IMR-90 (cell line): ENCODE results near the gene RAVER2. TPM values are rescaled to one million over a fixed set of nuclear protein-coding genes. Genes with fewer than 3 reads are reported as not detected.

Source experiments
- ATAC-seq: fragments of 200-7000 bp; cut with Tn5 transposase; 2 replicates; pipeline ENCODE4 v1.9.1; 2020; ENCODE audit warnings: low read depth, mild to moderate bottlenecking, moderate library complexity
- BruUV-seq: library from RNA; stranded (reverse); fragments of 400-500 nt; replicated peaks from 2 replicates; lab custom pipeline; 2021; lab: Mats Ljungman, UMichigan
- CTCF ChIA-PET: fragments of 300-600 bp; formaldehyde crosslinking; extraction: SDS; loops from one replicate; lab custom pipeline; 2021; ENCODE audit warnings: antibody characterized with exemption; lab: Yijun Ruan, JAX
- POLR2A ChIA-PET: fragments of 300-600 bp; sonication (Branson Sonifier 250); formaldehyde crosslinking; loops from one replicate; lab custom pipeline; 2022; ENCODE audit warnings: antibody characterized with exemption; ENCODE audit not compliant: unreplicated experiment; lab: Charles Lee
- DNase-seq: peaks from one replicate; pipeline ENCODE4 v3.0.0; 2013
- H2AFZ ChIP-seq: replicated peaks from 2 replicates; pipeline ENCODE3; 2013; ENCODE audit warnings: low read length, mild to moderate bottlenecking; ENCODE audit not compliant: poor library complexity
- H2AK5ac ChIP-seq: 2 replicates; pipeline ENCODE4 v1.6.1; 2013; ENCODE audit warnings: low read depth, low read length, inconsistent platforms
- H2AK9ac ChIP-seq: replicated peaks from 2 replicates; pipeline ENCODE3; 2013; ENCODE audit warnings: mild to moderate bottlenecking, low read depth, low read length, moderate library complexity; ENCODE audit not compliant: poor library complexity
- H2BK120ac ChIP-seq: 2 replicates; pipeline ENCODE4 v1.6.1; 2013; ENCODE audit warnings: low read depth, low read length, inconsistent platforms
- H2BK15ac ChIP-seq: 3 replicates; pipeline ENCODE4 v1.6.1; 2013; ENCODE audit warnings: low read depth, low read length, inconsistent platforms
- H2BK20ac ChIP-seq: 2 replicates; pipeline ENCODE4 v1.6.1; 2013; ENCODE audit warnings: low read depth, mild to moderate bottlenecking, inconsistent platforms, low read length, moderate library complexity
- H2BK5ac ChIP-seq: 2 replicates; pipeline ENCODE4 v1.6.1; 2013; ENCODE audit warnings: mild to moderate bottlenecking, low read depth, low read length, inconsistent platforms; ENCODE audit not compliant: poor library complexity, severe bottlenecking
- H3K14ac ChIP-seq: replicated peaks from 2 replicates; pipeline ENCODE4 v1.6.1; 2013; ENCODE audit warnings: low read depth, low read length, inconsistent platforms
- H3K18ac ChIP-seq: 2 replicates; pipeline ENCODE4 v1.6.1; 2013; ENCODE audit warnings: low read depth, low read length, control low read depth
- H3K23ac ChIP-seq: 2 replicates; pipeline ENCODE4 v1.6.1; 2013; ENCODE audit warnings: low read depth, low read length, inconsistent platforms
- H3K27ac ChIP-seq: 2 replicates; pipeline ENCODE4 v1.5.1; 2013; ENCODE audit warnings: mild to moderate bottlenecking, control low read depth, low read length; ENCODE audit not compliant: insufficient read depth
- H3K27me3 ChIP-seq: 2 replicates; pipeline ENCODE4 v1.6.1; 2013; ENCODE audit warnings: low read length; ENCODE audit not compliant: control insufficient read depth, insufficient read depth
- H3K36me3 ChIP-seq: 2 replicates; pipeline ENCODE4 v1.6.1; 2013; ENCODE audit warnings: low read length, mixed read lengths; ENCODE audit not compliant: control insufficient read depth, insufficient read depth
- H3K4ac ChIP-seq: 2 replicates; pipeline ENCODE4 v1.6.1; 2013; ENCODE audit warnings: low read depth, low read length, inconsistent platforms
- H3K4me1 ChIP-seq: 2 replicates; pipeline ENCODE4 v1.6.1; 2013; ENCODE audit warnings: low read length, mixed read lengths; ENCODE audit not compliant: control insufficient read depth, insufficient read depth
- H3K4me2 ChIP-seq: 2 replicates; pipeline ENCODE4 v1.6.1; 2013; ENCODE audit warnings: low read depth, mild to moderate bottlenecking, control low read depth, low read length, moderate library complexity
- H3K4me3 ChIP-seq: 2 replicates; pipeline ENCODE4 v1.5.1; 2013; ENCODE audit warnings: low read depth, mild to moderate bottlenecking, control low read depth, low read length, moderate library complexity; ENCODE audit not compliant: insufficient read depth
- H3K56ac ChIP-seq: 2 replicates; pipeline ENCODE4 v1.6.1; 2013; ENCODE audit warnings: low read length, inconsistent platforms; ENCODE audit not compliant: insufficient read depth; ENCODE audit errors: extremely low read depth
- H3K79me1 ChIP-seq, 2 experiments: 2 replicates each; pipeline ENCODE4 v1.6.1; 2013; ENCODE audit warnings: low read length in 2 of 2, inconsistent platforms in 1 of 2, low read depth in 1 of 2
- H3K9ac ChIP-seq: 2 replicates; pipeline ENCODE4 v1.6.1; 2013; ENCODE audit warnings: low read depth, low read length, control low read depth
- H3K9me1 ChIP-seq: 2 replicates; pipeline ENCODE4 v1.6.1; 2013; ENCODE audit warnings: low read length, inconsistent platforms; ENCODE audit not compliant: insufficient read depth
- H3K9me3 ChIP-seq: 2 replicates; pipeline ENCODE4 v1.6.1; 2013; ENCODE audit warnings: low read length; ENCODE audit not compliant: control insufficient read depth, insufficient read depth
- H4K20me1 ChIP-seq: 2 replicates; pipeline ENCODE4 v1.6.1; 2013; ENCODE audit warnings: low read length, inconsistent platforms; ENCODE audit not compliant: insufficient read depth
- H4K5ac ChIP-seq: 2 replicates; pipeline ENCODE4 v1.6.1; 2013; ENCODE audit warnings: mild to moderate bottlenecking, low read depth, low read length, control low read depth
- H4K8ac ChIP-seq, 2 experiments: 2 replicates each; pipeline ENCODE4 v1.6.1; 2013; ENCODE audit warnings: low read depth in 2 of 2, low read length in 2 of 2, control low read depth in 1 of 2, inconsistent platforms in 1 of 2
- H4K91ac ChIP-seq: 2 replicates; pipeline ENCODE4 v1.6.1; 2013; ENCODE audit warnings: low read depth, low read length, inconsistent platforms; ENCODE audit not compliant: insufficient read depth
- BHLHE40 ChIP-seq: fragments of 150-350 bp; IDR thresholded peaks from 2 replicates; pipeline ENCODE4 v1.6.1; 2016; ENCODE audit warnings: mild to moderate bottlenecking, low read depth, low read length
- CEBPB ChIP-seq: IDR thresholded peaks from 2 replicates; pipeline ENCODE4 v1.6.1; 2012; ENCODE audit warnings: low read depth, low read length, improper control_type of control experiment
- CHD1 ChIP-seq: IDR thresholded peaks from 2 replicates; pipeline ENCODE4 v1.6.1; 2012; ENCODE audit warnings: low read depth, low read length, improper control_type of control experiment
- FOS ChIP-seq: fragments of 150-350 bp; IDR thresholded peaks from 2 replicates; pipeline ENCODE4 v1.6.1; 2016; ENCODE audit warnings: low read depth, low read length
- MAFK ChIP-seq: IDR thresholded peaks from 2 replicates; pipeline ENCODE4 v1.6.1; 2012; ENCODE audit warnings: low read depth, low read length, improper control_type of control experiment
- MAZ ChIP-seq: IDR thresholded peaks from 2 replicates; pipeline ENCODE4 v1.6.1; 2012; ENCODE audit warnings: low read depth, mild to moderate bottlenecking, low read length, improper control_type of control experiment, moderate library complexity, borderline replicate concordance
- MXI1 ChIP-seq: IDR thresholded peaks from 2 replicates; pipeline ENCODE4 v1.6.1; 2012; ENCODE audit warnings: low read depth, mild to moderate bottlenecking, low read length, moderate library complexity, borderline replicate concordance
- POLR2A ChIP-seq: IDR thresholded peaks from 2 replicates; pipeline ENCODE4 v1.6.1; 2012; ENCODE audit warnings: mild to moderate bottlenecking, low read depth, low read length
- RCOR1 ChIP-seq: IDR thresholded peaks from 2 replicates; pipeline ENCODE4 v1.6.1; 2012; ENCODE audit warnings: mild to moderate bottlenecking, low read length, improper control_type of control experiment; ENCODE audit not compliant: insufficient replicate concordance
- RFX5 ChIP-seq: IDR thresholded peaks from 2 replicates; pipeline ENCODE4 v1.8.0; 2012; ENCODE audit warnings: low read depth, mild to moderate bottlenecking, low read length, moderate library complexity
- SMC3 ChIP-seq: fragments of 150-350 bp; IDR thresholded peaks from 2 replicates; pipeline ENCODE4 v1.6.1; 2016; ENCODE audit warnings: low read depth, mild to moderate bottlenecking, antibody characterized with exemption, low read length, moderate library complexity
- WGBS, 2 experiments: methylation state at CpG; one replicate each; pipeline versions ENCODE4 v1.1.5 to v1.1.7; 2013; ENCODE audit warnings: missing lambda C conversion rate in 2 of 2; ENCODE audit not compliant: insufficient read length in 1 of 2; ENCODE audit errors: extremely low coverage in 2 of 2; 5-methylcytosine and 5-hydroxymethylcytosine counted together
- dilution Hi-C: fragments of 300-500 bp; cut with HindIII; formaldehyde crosslinking; loops from one replicate; pipeline ENCODE4 v1.14.3; 2018; ENCODE audit warnings: low sequenced_read_pairs; ENCODE audit not compliant: unreplicated experiment
- in situ Hi-C: fragments of 300-500 bp; cut with MboI; formaldehyde crosslinking; loops from 3 replicates; pipeline ENCODE4 v1.14.3; 2019; ENCODE audit warnings: low sequenced_read_pairs, inconsistent platforms, mixed read lengths
- intact Hi-C: fragments of 100-400 bp; cut with micrococcal nuclease; formaldehyde crosslinking; loops from 2 replicates; pipeline ENCODE4 v1.10.0; 2022
- polyA plus RNA-seq, 3 experiments: library from polyadenylated mRNA; depleted of rRNA; stranded (reverse); fragments of >200 nt; gene quantifications; 2 replicates each; pipeline ENCODE4 v1.2.3, GENCODE V29; 2012; ENCODE audit warnings: low replicate concordance in 1 of 3
- total RNA-seq: library from RNA; depleted of rRNA; stranded (reverse); fragments of >200 nt; gene quantifications from 2 replicates; pipeline ENCODE4 v1.2.3, GENCODE V29; 2012
- TF ChIP-seq, protein P1 (sequence below): fragments of 150-350 bp; IDR thresholded peaks from 2 replicates; pipeline ENCODE4 v1.6.1; 2016; ENCODE audit warnings: low read depth, mild to moderate bottlenecking, low read length, moderate library complexity, borderline replicate concordance
- TF ChIP-seq, protein P2 (sequence below): fragments of 150-350 bp; IDR thresholded peaks from 2 replicates; pipeline ENCODE4 v1.6.1; 2017; ENCODE audit warnings: mild to moderate bottlenecking, antibody characterized with exemption, low read length, low read depth
- TF ChIP-seq, protein P3 (sequence below): conservative IDR thresholded peaks from 2 replicates; pipeline ENCODE4 v1.5.1; 2012; ENCODE audit warnings: mild to moderate bottlenecking, low read depth, low read length, improper control_type of control experiment

The RAVER2 gene
- total and polyA plus RNA-seq, 2 of the 4 experiments (the other 2 are of a cell fraction) = 3.7 to 6.1 TPM

DNA sequence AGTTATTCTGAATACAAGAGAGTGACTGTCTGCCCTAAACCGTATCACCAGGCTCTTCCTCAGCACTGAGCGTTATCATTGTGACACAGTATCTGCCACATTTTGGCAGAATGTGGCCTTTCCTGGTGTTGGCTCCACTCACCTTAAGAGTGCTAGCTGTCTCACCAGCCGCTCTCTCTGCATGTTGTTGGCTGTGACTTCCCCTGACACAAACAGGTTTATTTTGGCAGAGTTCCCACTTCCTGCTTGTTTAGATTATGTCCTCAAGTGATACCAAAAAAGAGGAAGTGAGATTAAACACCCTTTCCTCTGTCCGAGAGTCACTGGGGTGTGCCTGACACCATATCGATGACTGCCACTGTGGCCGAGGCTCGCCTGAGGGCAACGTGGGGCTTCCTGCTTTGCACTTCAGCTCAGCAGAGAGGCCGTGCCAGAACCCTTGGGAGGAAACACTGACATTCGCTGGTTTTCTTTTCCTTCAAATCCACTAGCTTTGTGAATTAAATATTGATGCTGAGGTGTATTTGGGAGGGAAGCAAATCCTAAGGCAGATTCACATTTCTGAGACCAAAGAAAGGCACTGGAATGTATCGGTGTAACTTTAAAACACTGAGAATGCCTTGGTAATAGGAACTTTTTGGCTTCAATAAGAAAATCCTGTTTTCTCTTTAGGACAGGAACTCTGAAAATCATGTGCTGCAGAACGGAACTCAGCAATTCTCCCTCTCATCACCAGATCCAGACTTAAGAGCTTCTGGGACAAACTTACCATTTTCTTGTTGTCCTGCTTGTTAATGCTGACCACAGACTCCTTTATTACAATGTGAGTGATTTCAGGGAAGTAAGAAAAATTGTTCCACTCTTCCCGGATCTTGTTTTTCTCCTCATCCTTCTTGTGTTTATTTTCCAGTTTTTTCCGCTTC is 119.4 kb downstream of the RAVER2 start:
- Histone ChIP-seq H4K5ac (no peak overlapping the region), H3K56ac (no peak overlapping the region), H3K27me3 (no peaks in the 10 kb centered on the region), H3K27ac (no peak overlapping the region), H2BK15ac (no peak overlapping the region), H2BK5ac (no peak overlapping the region), H3K4me3 (no peak overlapping the region), H3K79me1 (peaks cover 9 to 20% of the 10 kb centered on the region in 2 experiments), H4K20me1 (no peaks in the 10 kb centered on the region; the same call in none of the 2 replicates), H4K8ac (no peak overlapping the region), H2BK20ac (no peak overlapping the region), H3K4me2 (no peak overlapping the region), H3K4me1 (no peaks in the 10 kb centered on the region), H3K9me3 (no peaks in the 10 kb centered on the region), H2AK5ac (no peak overlapping the region), H3K14ac (no peak overlapping the region), H3K23ac (no peak overlapping the region), H2BK120ac (no peak overlapping the region), H3K4ac (no peak overlapping the region), H2AFZ (no peak overlapping the region), H3K36me3 (peaks cover 56% of the 10 kb centered on the region), H3K9me1 (peaks cover 11% of the 10 kb centered on the region; the same call in 1 of the 2 replicates), H4K91ac (no peak overlapping the region), H3K9ac (no peak overlapping the region), H2AK9ac (no peak overlapping the region), H3K18ac (no peak overlapping the region)
- in situ Hi-C loops (no loop called here), intact Hi-C loops (loop anchor here (5.0 kb wide), 2 partner anchors 103 to 203 kb away; partner anchors contain the start of gene JAK1), dilution Hi-C loops (no loop called here)
- no TSS peak for BruUV-seq
- no peak for DNase-seq
- ChIA-PET POLR2A (no interaction called here), CTCF (no interaction called here)
- ATAC-seq = no peak
- 94% methylated on average over 2 of the region's 14 CpGs; no CpG with 5 or more reads in 1 of the 2 experiments for WGBS, 2 experiments
- TF ChIP-seq BHLHE40 (no peak), RFX5 (no peak), MAZ (no peak), CHD1 (no peak), SMC3 (no peak), MAFK (no peak), POLR2A (no peak), FOS (no peak), CEBPB (no peak), RCOR1 (no peak), MXI1 (no peak)
- TF ChIP-seq, protein P1, sequence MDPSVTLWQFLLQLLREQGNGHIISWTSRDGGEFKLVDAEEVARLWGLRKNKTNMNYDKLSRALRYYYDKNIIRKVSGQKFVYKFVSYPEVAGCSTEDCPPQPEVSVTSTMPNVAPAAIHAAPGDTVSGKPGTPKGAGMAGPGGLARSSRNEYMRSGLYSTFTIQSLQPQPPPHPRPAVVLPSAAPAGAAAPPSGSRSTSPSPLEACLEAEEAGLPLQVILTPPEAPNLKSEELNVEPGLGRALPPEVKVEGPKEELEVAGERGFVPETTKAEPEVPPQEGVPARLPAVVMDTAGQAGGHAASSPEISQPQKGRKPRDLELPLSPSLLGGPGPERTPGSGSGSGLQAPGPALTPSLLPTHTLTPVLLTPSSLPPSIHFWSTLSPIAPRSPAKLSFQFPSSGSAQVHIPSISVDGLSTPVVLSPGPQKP = no peak
- TF ChIP-seq, protein P2, sequence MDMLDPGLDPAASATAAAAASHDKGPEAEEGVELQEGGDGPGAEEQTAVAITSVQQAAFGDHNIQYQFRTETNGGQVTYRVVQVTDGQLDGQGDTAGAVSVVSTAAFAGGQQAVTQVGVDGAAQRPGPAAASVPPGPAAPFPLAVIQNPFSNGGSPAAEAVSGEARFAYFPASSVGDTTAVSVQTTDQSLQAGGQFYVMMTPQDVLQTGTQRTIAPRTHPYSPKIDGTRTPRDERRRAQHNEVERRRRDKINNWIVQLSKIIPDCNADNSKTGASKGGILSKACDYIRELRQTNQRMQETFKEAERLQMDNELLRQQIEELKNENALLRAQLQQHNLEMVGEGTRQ = no peak
- TF ChIP-seq, protein P3, sequence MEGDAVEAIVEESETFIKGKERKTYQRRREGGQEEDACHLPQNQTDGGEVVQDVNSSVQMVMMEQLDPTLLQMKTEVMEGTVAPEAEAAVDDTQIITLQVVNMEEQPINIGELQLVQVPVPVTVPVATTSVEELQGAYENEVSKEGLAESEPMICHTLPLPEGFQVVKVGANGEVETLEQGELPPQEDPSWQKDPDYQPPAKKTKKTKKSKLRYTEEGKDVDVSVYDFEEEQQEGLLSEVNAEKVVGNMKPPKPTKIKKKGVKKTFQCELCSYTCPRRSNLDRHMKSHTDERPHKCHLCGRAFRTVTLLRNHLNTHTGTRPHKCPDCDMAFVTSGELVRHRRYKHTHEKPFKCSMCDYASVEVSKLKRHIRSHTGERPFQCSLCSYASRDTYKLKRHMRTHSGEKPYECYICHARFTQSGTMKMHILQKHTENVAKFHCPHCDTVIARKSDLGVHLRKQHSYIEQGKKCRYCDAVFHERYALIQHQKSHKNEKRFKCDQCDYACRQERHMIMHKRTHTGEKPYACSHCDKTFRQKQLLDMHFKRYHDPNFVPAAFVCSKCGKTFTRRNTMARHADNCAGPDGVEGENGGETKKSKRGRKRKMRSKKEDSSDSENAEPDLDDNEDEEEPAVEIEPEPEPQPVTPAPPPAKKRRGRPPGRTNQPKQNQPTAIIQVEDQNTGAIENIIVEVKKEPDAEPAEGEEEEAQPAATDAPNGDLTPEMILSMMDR = no peak
